HS-5 (cell line): Measurements from ENCODE around the gene IFT81.
A peak's percentile ranks its signal among the peaks of the same experiment; 100 is the strongest.
"Not testable (repeated sequence)": the region's sequence is repeated elsewhere in the genome, so short reads cannot be mapped to it uniquely, and the experiment has no call there.

ENCODE experiments used
- DNase-seq: peaks from one replicate; pipeline ENCODE4 v3.0.0-alpha.2; 2012; ENCODE audit warnings: low read depth

IFT81 gene

DNA sequence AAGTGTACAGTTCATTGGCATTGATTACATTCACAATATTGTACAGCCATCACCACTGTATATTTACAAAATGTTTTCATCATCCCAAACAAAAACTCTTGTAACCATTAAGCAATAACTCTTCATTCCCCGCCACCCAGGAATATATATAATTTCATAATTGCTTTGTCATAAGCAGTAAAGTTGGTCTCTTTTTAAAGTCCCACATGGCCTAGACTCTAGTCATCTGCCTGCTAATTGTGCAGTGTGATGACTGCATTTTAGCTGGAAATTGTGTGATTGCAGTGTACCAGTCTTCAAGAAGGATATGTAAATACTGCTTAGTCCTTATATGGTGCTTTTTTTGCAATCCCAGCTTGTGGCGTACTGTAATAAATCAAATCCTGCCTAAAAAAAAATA is 81.8 kb downstream of the IFT81 start:
- no peak for DNase-seq

DNA sequence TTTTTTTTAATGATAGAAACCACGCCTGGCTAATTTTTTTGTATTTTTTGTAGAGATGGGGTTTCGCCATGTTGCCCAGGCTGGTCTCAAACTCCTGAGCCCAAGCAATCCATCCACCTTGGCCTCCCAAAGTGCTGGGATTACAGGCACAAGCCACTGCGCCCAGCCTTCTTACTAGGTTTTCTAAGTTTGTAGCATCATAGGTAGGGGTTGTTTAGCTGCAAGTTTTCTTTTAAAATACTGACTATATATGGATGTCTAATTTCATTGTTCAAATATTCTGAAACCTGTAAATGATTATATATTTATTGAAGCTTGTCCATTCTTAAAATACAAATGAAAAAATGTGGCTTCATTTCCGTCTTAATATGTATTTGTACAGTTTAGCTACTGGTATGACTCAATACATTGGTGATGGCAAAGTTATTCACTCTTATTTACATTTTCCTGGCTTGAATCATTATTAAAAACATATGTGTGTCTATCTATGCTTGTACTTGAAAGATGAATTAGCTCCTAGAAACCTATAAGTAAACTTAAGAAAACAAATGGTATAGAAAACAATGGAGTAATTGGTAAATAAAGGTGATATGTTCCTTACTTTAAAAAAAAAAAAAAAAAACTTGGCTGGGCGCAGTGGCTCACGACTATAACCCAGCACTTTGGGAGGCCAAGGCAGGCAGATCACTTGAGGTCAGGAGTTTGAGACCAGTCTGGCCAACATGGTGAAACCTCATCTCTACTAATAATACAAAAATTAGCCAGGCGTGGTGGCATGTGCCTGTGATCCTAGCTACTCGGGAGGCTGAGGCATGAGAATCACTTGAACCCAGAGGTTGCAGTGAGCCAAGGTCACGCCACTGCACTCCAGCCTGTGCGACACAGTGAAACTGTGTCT is 87.7 kb downstream of the IFT81 start:
- peak; percentile 86 for DNase-seq

GRCh38 chr12:110217996-110218674 is 94.0 kb downstream of the IFT81 start:
- no peak for DNase-seq

- DNase-seq = no peak
Observed at GRCh38 chr12:110222027-110222426, 97.9 kb downstream of the IFT81 start.

- no peak for DNase-seq
Observed at GRCh38 chr12:110222433-110222832, 98.3 kb downstream of the IFT81 start.

DNA sequence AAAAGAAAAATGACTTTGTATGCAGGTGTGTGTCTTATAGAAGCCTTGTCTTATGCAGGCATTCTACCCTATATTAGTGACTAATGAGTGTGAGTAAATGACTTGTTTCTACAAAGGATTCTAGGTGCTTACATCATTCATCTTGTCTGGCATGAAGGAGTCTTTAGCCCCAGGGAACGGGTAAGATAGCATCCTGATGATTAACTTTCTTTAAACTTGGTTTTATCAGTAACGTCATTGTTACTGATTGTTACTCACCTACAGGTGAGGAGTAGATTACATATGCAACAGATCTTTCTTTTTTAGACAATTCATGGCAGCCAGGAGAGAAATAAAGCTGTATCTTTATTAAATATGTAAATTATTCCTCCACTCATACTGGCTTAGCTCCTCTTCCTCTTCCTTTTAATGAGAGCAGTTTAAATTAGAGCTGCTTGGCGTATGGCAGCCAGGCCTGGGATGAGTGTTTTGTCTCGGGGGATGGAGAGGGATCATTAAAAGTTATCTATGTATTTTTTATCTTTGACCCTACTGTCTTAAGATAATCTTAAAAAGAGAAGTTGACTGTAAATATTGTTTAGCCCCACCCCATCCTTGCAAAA is 99.7 kb downstream of the IFT81 start:
- peak; percentile 54 for DNase-seq

- DNase-seq = peak; percentile 75
Observed at GRCh38 chr12:110224379-110225304, 100.5 kb downstream of the IFT81 start.

GRCh38 chr12:110227138-110227537 is 103.0 kb downstream of the IFT81 start:
- no peak for DNase-seq

DNA sequence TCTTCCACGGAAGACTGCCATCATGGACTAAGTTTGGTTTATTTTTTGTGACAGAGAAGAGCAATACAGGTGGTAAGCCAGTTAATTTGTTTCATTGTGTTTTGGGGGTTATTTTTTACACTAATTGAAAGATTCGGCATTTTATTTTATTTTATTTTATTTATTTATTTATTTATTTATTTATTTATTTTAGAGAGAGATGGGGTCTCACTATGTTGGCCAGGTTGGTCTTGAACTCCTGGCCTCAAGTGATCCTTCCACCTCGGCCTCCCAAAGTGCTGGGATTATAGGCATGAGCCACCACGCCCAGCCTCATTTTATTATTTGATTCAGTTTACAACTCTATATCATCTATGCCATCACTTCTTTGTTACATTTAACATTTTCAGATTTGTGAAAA is 104.2 kb downstream of the IFT81 start:
- not testable (repeated sequence) for DNase-seq

- no peak for DNase-seq
Observed at GRCh38 chr12:110228756-110229155, 104.6 kb downstream of the IFT81 start.

- DNase-seq = no peak
Observed at GRCh38 chr12:110229409-110229808, 105.3 kb downstream of the IFT81 start.

DNA sequence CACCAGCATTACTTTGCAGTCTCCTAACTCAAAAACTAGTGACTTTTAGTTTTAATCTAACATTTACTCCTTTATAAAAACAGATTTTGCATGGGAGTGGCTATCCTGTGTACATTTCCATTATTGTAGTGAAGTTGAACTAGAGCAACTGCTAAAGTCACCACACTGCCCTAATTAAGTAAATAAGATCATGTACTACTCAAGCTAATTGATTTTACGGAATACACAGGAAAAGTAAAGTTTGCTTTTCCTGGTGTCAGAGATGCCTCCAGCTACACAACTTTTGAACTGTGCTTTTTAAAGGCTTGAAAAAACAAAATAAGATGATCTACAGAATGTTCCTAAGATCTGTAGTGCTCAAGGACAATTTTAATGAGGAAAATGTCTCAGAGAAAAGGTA is 106.5 kb downstream of the IFT81 start:
- no peak for DNase-seq

DNA sequence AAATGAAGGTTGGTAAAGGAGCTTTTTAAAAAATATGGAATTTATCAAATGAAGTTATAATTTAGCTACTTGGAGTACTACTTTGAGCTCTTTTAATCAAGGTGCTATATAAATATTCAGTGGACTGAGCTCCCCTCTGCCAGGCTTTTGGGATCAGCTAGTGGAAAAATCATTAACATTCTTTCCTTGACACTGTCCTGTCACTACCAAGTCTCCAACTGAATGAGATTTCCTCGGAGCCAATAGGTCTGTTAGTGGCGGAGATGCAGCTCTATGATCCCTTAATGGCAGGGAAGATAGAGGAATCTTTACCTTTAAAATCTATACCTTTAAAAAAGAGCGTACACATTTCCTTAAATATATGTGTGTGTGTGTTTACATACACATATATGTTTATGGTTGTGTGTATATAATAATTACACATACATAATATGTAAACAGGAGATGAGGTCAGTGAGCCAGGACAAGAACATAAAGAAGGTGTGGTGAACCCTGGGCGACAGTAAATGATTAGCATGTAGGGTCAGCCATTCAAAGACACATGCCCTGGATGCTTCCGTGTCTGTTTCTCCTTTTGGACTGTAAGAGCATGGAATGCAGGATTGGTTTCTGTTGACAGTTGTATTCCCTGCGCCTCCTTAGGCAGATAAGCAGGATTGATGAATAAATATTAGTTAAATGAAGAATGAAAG is 109.2 kb downstream of the IFT81 start:
- DNase-seq = no peak

DNA sequence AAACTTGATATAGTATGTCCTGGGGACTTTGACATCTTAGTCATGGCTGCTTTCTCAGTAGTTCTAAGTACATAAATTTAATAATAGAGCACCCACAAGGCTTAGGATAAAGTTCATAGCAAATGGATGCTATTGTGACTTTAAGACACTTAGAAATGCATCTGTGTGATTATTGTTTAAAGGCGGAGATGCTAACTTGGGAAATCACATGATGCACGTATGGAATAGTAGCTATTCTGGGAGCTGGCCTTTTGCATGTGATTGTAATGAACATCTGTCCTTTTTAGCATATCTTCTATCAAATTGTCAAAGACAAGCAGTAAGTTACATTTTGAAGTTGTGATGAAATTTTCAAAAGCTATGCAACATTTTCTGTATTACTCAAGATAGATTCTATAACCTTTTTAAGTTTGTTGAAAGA is 110.2 kb downstream of the IFT81 start:
- no peak for DNase-seq

- DNase-seq = no peak
Observed at GRCh38 chr12:110234755-110235154, 110.6 kb downstream of the IFT81 start.

- DNase-seq = no peak
Observed at GRCh38 chr12:110235383-110235782, 111.2 kb downstream of the IFT81 start.

- no peak for DNase-seq
Observed at GRCh38 chr12:110243227-110243626, 119.1 kb downstream of the IFT81 start.

GRCh38 chr12:110244372-110244771 is 120.2 kb downstream of the IFT81 start:
- no peak for DNase-seq

- DNase-seq = no peak
Observed at GRCh38 chr12:110244829-110245228, 120.7 kb downstream of the IFT81 start.

DNA sequence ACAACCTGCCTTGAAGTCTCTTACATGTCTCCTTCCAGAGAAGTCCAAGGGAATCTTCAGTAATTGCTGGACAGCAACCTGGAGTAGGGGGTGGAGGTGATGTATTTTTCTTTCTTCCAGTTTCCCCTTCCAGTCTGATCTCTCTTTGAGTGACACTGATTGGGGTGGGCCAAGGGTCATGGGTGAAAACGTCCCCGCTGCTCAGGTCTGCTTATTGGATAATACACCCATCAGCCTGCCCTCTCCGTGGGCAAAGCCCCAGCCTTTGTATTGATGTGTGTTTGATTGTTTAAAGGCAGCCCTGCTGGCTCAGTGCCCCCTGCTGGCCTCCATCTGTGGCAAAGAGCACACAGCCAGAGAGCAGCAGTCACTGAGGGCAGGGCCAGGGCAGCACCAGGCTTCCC is 121.2 kb downstream of the IFT81 start:
- DNase-seq = no peak

DNA sequence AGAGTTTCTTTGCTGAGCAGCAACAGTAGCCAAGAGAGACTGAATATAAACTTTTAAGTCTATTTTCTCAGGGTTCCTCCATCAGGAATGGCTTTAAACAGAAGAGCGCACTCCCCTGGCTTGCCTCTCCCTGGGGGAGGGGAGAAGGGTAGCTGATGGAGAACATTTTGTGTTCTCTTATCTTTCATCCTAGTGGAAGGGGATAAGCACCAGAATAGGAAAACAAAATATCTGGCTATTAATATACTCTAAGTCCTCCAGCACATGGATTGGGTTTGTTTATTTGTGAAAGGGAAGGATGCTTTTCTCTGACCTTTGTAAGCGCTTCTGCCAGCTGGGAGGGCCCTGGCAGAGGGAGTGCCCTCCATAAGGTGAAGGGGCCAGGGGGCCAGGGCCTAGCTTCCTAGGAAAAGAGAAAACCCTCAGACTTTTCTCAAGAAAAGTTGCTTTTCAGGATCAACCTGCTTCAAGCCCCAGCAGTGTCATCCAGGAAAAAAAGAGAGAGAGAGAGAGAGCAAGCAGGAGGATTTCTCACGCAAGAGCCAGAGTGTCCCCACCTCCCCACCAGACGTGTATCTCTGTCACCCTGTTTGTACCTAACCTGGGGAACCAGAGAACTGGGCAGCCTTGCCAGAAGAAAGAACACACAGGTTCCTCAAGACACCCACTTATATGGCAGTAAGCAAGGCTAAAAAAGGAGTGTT is 122.6 kb downstream of the IFT81 start:
- no peak for DNase-seq
